Fibroblast of lung (primary cell): Measurements from ENCODE around the gene RERE.

Experiments used
- EZH2 ChIP-seq: IDR thresholded peaks from 2 replicates; pipeline ENCODE4 v1.5.1; 2012; ENCODE audit warnings: low read length, control low read depth, mild to moderate bottlenecking; ENCODE audit errors: missing control alignments
- TF ChIP-seq, protein P1 (sequence below), 2 donors: IDR thresholded peaks in 1 of 2; conservative IDR thresholded peaks in 1 of 2; 1 replicate in 1 of 2; 2 replicates in 1 of 2; pipeline ENCODE4 v1.5.1; 2011 to 2012; ENCODE audit warnings: low read length in 2 of 2, control low read depth in 1 of 2, inconsistent platforms in 1 of 2, low read depth in 1 of 2, mild to moderate bottlenecking in 1 of 2

DNA sequence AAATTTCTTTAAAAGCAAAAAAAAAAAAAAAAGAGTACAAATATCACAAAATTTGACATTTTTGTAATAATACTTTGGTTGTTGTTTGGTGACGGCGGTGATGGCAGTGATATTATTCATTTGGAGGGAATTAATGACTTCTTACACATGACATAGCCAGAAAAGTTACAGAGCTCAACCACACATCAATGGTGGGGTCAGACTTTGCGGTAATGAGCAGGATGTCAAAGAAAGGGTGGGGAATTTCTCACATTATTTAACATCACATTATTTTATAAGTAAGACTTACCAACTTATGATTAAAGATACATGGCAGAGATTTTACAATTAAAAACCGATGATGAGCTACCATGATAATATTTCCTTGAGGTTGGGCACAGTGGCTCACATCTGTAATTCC is 248.2 kb downstream of the RERE start:
- TF ChIP-seq, protein P1, sequence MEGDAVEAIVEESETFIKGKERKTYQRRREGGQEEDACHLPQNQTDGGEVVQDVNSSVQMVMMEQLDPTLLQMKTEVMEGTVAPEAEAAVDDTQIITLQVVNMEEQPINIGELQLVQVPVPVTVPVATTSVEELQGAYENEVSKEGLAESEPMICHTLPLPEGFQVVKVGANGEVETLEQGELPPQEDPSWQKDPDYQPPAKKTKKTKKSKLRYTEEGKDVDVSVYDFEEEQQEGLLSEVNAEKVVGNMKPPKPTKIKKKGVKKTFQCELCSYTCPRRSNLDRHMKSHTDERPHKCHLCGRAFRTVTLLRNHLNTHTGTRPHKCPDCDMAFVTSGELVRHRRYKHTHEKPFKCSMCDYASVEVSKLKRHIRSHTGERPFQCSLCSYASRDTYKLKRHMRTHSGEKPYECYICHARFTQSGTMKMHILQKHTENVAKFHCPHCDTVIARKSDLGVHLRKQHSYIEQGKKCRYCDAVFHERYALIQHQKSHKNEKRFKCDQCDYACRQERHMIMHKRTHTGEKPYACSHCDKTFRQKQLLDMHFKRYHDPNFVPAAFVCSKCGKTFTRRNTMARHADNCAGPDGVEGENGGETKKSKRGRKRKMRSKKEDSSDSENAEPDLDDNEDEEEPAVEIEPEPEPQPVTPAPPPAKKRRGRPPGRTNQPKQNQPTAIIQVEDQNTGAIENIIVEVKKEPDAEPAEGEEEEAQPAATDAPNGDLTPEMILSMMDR (conservative IDR thresholded peaks at IDR 0.05 in 1 of 2, IDR thresholded peaks at IDR 0.05 in 1 of 2; ENCODE audit: low read depth in 1 of 2, low read length in 2 of 2): no peak
- TF ChIP-seq EZH2: no peak
